GM12874 (cell line): ENCODE results near the gene ANK2.

Experiments
- TF ChIP-seq, protein P1 (sequence below): IDR thresholded peaks from 2 replicates; pipeline ENCODE4 v1.5.1; 2011; ENCODE audit warnings: low read depth, mild to moderate bottlenecking, control low read depth, low read length, moderate library complexity; ENCODE audit not compliant: insufficient read depth

The ANK2 gene

DNA sequence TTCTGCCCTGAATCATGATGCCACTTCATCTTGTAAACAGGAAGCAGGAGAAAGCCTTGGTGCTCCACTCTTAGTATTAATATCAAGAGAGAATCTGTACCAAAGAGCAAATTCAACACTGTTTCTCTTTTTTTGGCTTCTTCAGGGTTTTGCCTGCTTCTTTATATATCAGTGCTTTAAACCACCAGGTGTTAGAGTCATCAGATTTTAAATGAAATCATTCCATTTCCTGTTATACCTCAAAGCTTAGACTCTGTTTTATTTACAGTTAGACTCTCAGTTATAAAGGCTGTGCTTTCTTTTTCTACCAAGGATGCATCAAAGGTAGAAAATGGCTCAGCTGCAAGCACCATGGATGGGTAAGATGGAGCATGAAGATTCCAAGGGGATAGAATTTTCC lies 361.2 kb downstream of the ANK2 start:
- TF ChIP-seq, protein P1, sequence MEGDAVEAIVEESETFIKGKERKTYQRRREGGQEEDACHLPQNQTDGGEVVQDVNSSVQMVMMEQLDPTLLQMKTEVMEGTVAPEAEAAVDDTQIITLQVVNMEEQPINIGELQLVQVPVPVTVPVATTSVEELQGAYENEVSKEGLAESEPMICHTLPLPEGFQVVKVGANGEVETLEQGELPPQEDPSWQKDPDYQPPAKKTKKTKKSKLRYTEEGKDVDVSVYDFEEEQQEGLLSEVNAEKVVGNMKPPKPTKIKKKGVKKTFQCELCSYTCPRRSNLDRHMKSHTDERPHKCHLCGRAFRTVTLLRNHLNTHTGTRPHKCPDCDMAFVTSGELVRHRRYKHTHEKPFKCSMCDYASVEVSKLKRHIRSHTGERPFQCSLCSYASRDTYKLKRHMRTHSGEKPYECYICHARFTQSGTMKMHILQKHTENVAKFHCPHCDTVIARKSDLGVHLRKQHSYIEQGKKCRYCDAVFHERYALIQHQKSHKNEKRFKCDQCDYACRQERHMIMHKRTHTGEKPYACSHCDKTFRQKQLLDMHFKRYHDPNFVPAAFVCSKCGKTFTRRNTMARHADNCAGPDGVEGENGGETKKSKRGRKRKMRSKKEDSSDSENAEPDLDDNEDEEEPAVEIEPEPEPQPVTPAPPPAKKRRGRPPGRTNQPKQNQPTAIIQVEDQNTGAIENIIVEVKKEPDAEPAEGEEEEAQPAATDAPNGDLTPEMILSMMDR, result no peak

DNA sequence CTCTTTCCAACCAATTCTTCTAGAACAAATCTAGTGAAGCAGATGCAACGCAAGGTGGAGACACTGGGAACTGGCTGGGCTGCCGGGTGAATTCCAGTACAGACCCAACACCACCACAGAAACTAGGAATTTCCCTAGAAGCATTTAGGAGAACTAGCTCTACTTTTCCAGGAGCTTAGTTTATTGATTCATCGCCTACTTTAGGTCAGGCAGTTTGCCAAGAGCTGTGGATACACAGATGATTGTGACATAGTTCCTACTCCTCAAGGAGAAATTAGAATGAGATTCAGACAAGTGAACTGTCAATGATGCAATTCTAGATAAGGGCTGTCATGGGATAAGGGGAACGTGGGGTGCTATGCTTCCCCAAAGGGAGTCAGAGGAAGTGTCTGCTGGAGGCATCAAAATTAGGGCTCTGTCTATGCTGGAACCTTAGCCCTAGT lies 362.1 kb downstream of the ANK2 start:
- TF ChIP-seq, protein P1, result no peak

DNA sequence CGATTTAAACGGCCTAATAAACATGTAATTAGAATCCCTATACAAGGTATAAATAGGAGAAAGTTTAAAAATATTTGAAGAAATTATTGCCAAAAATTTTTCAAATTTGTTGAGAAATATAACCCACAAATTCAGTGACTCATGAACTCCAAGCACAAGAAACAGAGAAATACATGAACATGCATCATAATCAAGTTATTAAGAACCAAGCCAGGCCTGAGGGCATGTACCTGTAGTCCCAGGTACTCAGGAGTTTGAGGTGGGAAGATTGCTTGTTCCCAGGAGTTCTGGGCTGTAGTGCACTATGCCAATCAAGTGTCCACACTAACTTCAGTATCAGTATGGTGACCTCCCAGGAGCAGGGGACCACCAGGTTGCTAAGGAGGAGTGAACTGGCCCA lies 370.2 kb downstream of the ANK2 start:
- TF ChIP-seq, protein P1, result no peak

DNA sequence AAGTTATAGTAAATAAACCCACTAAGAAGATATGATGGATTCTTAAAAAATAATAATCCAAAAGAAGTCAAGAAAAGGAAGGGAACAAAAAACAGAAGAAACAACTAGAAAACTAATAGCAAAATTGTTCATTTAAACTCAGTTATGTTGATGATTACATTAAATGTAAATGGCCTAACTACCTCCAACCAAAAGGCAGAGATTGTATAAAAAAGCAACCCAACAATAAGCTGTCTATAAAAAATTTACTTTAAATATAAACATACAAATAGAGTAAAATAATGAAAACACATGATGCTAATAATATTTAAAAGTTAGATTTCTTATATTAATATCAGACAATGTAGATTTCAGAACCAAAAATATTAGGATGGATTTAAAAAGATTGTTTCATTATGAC lies 371.5 kb downstream of the ANK2 start:
- TF ChIP-seq, protein P1, result no peak

DNA sequence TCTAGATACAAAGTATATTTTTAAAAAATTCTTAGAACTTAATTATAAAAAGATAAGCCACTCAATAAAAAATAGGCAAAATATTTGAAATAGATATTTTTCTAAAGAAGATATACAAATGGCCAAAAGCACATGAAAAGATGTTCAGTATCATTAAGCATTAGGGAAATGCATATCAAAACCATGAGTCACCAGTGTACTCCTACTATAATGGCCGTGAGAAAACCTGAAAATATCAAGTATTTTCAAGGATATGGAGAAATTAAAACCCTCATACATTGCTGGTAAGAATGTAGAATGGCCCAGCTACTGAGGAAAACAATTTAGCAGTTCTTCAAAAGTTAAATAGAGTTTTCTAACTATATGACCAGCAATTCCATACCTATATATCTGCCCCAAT lies 374.2 kb downstream of the ANK2 start:
- TF ChIP-seq, protein P1, result no peak

DNA sequence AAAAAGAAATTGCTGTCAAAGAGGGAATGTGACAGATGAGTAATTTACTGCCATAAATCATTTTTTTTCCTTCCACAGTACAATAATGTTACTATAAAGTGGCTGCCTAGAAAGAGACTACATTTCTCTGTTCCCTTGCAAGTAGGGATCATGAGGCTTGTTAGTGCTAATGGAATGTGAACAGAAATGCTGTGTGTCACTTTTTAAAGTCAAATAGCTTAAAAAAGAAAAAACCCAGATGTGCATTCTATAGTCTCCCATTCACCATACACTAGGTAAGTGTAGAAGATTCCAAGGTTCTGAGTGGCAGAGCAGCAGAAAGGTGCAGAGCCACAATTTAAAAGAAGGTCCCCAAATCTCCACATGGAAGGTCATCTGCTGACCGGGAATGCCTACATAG lies 383.7 kb downstream of the ANK2 start:
- TF ChIP-seq, protein P1, result no peak
